Neural cell (in vitro differentiated cells): ENCODE results near the gene ZNF358. TPM values are rescaled to one million over a fixed set of nuclear protein-coding genes. Genes with fewer than 3 reads are reported as not detected.

Source experiments
- H2AFZ ChIP-seq: fragments of 200-600, 300-800 bp; sonication (generic), shearing (Covaris generic); 2 replicates; pipeline ENCODE4 v1.6.0; 2014; ENCODE audit warnings: low read depth, mild to moderate bottlenecking, antibody characterized with exemption, low read length, moderate library complexity
- H3F3A ChIP-seq: fragments of 200-600 bp; shearing (Covaris generic); 2 replicates; pipeline ENCODE4 v1.6.1; 2016; ENCODE audit warnings: mild to moderate bottlenecking, moderate library complexity, mixed read lengths, antibody characterized with exemption, low read length; ENCODE audit not compliant: insufficient read depth, poor library complexity, severe bottlenecking
- H3K27ac ChIP-seq: fragments of 200-600, 300-800 bp; sonication (generic), shearing (Covaris generic); 2 replicates; pipeline ENCODE4 v1.5.1; 2014; ENCODE audit warnings: mild to moderate bottlenecking, low read length, moderate library complexity
- H3K27me3 ChIP-seq: fragments of 300-800, 200-600 bp; sonication (generic), shearing (Covaris generic); 2 replicates; pipeline ENCODE4 v1.6.0; 2014; ENCODE audit warnings: mild to moderate bottlenecking, low read depth, low read length, moderate library complexity; ENCODE audit not compliant: insufficient read depth
- H3K36me3 ChIP-seq: fragments of 300-800, 200-600 bp; sonication (generic), shearing (Covaris generic); 2 replicates; pipeline ENCODE4 v1.5.1; 2014; ENCODE audit warnings: mild to moderate bottlenecking, antibody characterized with exemption, low read length, moderate library complexity; ENCODE audit not compliant: insufficient read depth
- H3K4me2 ChIP-seq: fragments of 300-800, 200-600 bp; sonication (generic), shearing (Covaris generic); 2 replicates; pipeline ENCODE4 v1.6.0; 2014; ENCODE audit warnings: mild to moderate bottlenecking, low read length
- H3K4me3 ChIP-seq: fragments of 300-800, 200-600 bp; sonication (generic), shearing (Covaris generic); 2 replicates; pipeline ENCODE4 v1.5.1; 2014; ENCODE audit warnings: mild to moderate bottlenecking, low read length, moderate library complexity
- H3K79me2 ChIP-seq: fragments of 200-600 bp; shearing (Covaris generic); replicated peaks from 2 replicates; pipeline ENCODE4 v1.6.0; 2014; ENCODE audit warnings: mild to moderate bottlenecking, low read length, moderate library complexity; ENCODE audit not compliant: insufficient read depth
- H3K9ac ChIP-seq: fragments of 300-800, 200-600 bp; sonication (generic), shearing (Covaris generic); 2 replicates; pipeline ENCODE4 v1.6.1; 2016; ENCODE audit warnings: mild to moderate bottlenecking, low read length, mixed read lengths
- H3K9me2 ChIP-seq: fragments of 200-600 bp; shearing (Covaris generic); 2 replicates; pipeline ENCODE4 v1.6.1; 2016; ENCODE audit warnings: mild to moderate bottlenecking, low read length, mixed read lengths; ENCODE audit not compliant: insufficient read depth
- H3K9me3 ChIP-seq: fragments of 200-600, 300-800 bp; sonication (generic), shearing (Covaris generic); 2 replicates; pipeline ENCODE4 v1.6.1; 2016; ENCODE audit warnings: mild to moderate bottlenecking, mixed run types, low read length, moderate library complexity, mixed read lengths
- H4K20me1 ChIP-seq: fragments of 200-600 bp; shearing (Covaris generic); 2 replicates; pipeline ENCODE4 v1.6.1; 2016; ENCODE audit warnings: mild to moderate bottlenecking, mixed run types; ENCODE audit not compliant: insufficient read depth
- EP300 ChIP-seq: fragments of 450-650 bp; conservative IDR thresholded peaks from 2 replicates; pipeline ENCODE4 v1.6.1; 2014; ENCODE audit warnings: antibody characterized with exemption, mild to moderate bottlenecking, moderate library complexity; ENCODE audit not compliant: poor library complexity, severe bottlenecking
- EZH2 ChIP-seq: fragments of 200-600, 300-800 bp; shearing (Covaris generic), sonication (generic); IDR thresholded peaks from 2 replicates; pipeline ENCODE4 v1.6.1; 2014; ENCODE audit warnings: antibody characterized with exemption, low read length, borderline replicate concordance, mild to moderate bottlenecking; ENCODE audit not compliant: insufficient read depth, poor library complexity, severe bottlenecking
- MXI1 ChIP-seq: fragments of 450-650 bp; conservative IDR thresholded peaks from 2 replicates; pipeline ENCODE4 v1.6.1; 2014; ENCODE audit warnings: antibody characterized with exemption, mild to moderate bottlenecking; ENCODE audit not compliant: poor library complexity, severe bottlenecking
- POLR2AphosphoS5 ChIP-seq: IDR thresholded peaks from 2 replicates; pipeline ENCODE4 v1.6.1; 2012
- RAD21 ChIP-seq: fragments of 450-650 bp; conservative IDR thresholded peaks from 2 replicates; pipeline ENCODE4 v1.6.1; 2014; ENCODE audit warnings: antibody characterized with exemption, mild to moderate bottlenecking, moderate library complexity
- SMC3 ChIP-seq: fragments of 450-650 bp; conservative IDR thresholded peaks from 2 replicates; pipeline ENCODE4 v1.6.1; 2014; ENCODE audit warnings: antibody characterized with exemption, mild to moderate bottlenecking, moderate library complexity; ENCODE audit not compliant: poor library complexity
- TAF1 ChIP-seq: IDR thresholded peaks from 2 replicates; pipeline ENCODE4 v1.6.1; 2012; ENCODE audit warnings: low read depth
- polyA plus RNA-seq: library from polyadenylated mRNA; depleted of rRNA; stranded (reverse); fragments of >200 nt; gene quantifications from 2 replicates; pipeline ENCODE4 v1.2.3, GENCODE V29; 2014
- TF ChIP-seq, protein P1 (sequence below): fragments of 450-650 bp; IDR thresholded peaks from 2 replicates; pipeline ENCODE4 v1.5.1; 2014; ENCODE audit warnings: antibody characterized with exemption, mild to moderate bottlenecking, moderate library complexity; ENCODE audit not compliant: poor library complexity, severe bottlenecking
- TF ChIP-seq, protein P2 (sequence below): IDR thresholded peaks from 2 replicates; pipeline ENCODE4 v1.6.1; 2012; ENCODE audit warnings: borderline replicate concordance

Gene ZNF358
- polyA plus RNA-seq, 1 donor from 2014 or later = 22.0 TPM

DNA sequence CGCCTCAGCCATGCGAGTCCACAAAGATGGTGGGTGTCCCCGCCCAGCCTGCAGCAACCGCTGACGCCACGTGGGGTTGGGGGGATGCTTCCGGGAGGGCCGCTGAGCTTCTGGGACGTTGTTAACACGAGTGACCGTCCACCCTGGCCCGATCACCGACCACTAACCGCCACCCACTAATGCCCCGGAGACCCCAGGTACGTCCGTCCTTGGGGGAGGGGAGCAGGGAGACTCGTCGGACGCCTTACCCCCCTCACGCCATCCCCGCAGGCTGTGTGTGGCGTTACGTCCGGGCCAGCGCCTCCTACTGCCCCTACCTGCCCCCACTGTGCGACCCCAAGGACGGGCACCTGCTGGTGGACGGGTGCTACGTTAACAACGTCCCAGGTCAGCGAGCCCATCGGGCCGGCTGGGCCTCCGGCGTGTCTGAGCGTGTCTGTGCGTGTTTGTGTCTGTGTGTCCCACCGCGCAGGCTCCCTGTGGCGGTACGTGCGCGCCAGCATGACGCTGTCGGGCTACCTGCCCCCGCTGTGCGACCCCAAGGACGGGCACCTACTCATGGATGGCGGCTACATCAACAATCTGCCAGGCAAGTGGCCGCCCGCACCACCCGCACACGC lies 40.9 kb downstream of the ZNF358 start:
- TF ChIP-seq EZH2 (no peak), POLR2AphosphoS5 (no peak), TAF1 (no peak), MXI1 (no peak), EP300 (no peak), RAD21 (no peak), SMC3 (no peak)
- TF ChIP-seq, protein P1, sequence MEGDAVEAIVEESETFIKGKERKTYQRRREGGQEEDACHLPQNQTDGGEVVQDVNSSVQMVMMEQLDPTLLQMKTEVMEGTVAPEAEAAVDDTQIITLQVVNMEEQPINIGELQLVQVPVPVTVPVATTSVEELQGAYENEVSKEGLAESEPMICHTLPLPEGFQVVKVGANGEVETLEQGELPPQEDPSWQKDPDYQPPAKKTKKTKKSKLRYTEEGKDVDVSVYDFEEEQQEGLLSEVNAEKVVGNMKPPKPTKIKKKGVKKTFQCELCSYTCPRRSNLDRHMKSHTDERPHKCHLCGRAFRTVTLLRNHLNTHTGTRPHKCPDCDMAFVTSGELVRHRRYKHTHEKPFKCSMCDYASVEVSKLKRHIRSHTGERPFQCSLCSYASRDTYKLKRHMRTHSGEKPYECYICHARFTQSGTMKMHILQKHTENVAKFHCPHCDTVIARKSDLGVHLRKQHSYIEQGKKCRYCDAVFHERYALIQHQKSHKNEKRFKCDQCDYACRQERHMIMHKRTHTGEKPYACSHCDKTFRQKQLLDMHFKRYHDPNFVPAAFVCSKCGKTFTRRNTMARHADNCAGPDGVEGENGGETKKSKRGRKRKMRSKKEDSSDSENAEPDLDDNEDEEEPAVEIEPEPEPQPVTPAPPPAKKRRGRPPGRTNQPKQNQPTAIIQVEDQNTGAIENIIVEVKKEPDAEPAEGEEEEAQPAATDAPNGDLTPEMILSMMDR = no peak
- TF ChIP-seq, protein P2, sequence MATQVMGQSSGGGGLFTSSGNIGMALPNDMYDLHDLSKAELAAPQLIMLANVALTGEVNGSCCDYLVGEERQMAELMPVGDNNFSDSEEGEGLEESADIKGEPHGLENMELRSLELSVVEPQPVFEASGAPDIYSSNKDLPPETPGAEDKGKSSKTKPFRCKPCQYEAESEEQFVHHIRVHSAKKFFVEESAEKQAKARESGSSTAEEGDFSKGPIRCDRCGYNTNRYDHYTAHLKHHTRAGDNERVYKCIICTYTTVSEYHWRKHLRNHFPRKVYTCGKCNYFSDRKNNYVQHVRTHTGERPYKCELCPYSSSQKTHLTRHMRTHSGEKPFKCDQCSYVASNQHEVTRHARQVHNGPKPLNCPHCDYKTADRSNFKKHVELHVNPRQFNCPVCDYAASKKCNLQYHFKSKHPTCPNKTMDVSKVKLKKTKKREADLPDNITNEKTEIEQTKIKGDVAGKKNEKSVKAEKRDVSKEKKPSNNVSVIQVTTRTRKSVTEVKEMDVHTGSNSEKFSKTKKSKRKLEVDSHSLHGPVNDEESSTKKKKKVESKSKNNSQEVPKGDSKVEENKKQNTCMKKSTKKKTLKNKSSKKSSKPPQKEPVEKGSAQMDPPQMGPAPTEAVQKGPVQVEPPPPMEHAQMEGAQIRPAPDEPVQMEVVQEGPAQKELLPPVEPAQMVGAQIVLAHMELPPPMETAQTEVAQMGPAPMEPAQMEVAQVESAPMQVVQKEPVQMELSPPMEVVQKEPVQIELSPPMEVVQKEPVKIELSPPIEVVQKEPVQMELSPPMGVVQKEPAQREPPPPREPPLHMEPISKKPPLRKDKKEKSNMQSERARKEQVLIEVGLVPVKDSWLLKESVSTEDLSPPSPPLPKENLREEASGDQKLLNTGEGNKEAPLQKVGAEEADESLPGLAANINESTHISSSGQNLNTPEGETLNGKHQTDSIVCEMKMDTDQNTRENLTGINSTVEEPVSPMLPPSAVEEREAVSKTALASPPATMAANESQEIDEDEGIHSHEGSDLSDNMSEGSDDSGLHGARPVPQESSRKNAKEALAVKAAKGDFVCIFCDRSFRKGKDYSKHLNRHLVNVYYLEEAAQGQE = no peak
- H3F3A ChIP-seq = no peaks in the 10 kb centered on the region
- H3K36me3 ChIP-seq = peaks cover 6% of the 10 kb centered on the region
- H3K9ac ChIP-seq = no peak overlapping the region
- H3K4me2 ChIP-seq = no peak overlapping the region
- no peaks in the 10 kb centered on the region for H4K20me1 ChIP-seq
- no peak overlapping the region for H3K27ac ChIP-seq
- H3K79me2 ChIP-seq = no peaks in the 10 kb centered on the region
- no peaks in the 10 kb centered on the region for H3K9me2 ChIP-seq
- H3K9me3 ChIP-seq = no peaks in the 10 kb centered on the region
- no peak overlapping the region for H3K4me3 ChIP-seq
- H3K27me3 ChIP-seq = no peaks in the 10 kb centered on the region
- H2AFZ ChIP-seq = no peak overlapping the region

DNA sequence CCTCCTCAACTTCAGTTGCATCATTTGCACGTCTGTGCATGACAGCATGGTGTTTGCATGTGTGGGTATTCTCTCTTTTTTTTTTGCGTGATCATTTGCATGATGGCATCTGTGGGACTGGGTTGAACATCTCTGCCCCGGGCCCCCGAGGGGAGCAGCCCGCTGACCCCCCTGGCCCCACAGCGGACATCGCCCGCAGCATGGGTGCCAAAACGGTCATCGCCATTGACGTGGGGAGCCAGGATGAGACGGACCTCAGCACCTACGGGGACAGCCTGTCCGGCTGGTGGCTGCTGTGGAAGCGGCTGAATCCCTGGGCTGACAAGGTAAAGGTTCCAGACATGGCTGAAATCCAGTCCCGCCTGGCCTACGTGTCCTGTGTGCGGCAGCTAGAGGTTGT lies 42.8 kb downstream of the ZNF358 start:
- Histone ChIP-seq H3K9ac (no peak overlapping the region), H3K4me3 (no peak overlapping the region), H3K79me2 (no peaks in the 10 kb centered on the region), H3K36me3 (peaks cover 6% of the 10 kb centered on the region), H2AFZ (no peak overlapping the region), H3K27ac (no peak overlapping the region), H3K9me3 (no peaks in the 10 kb centered on the region), H3K27me3 (no peaks in the 10 kb centered on the region), H3F3A (no peaks in the 10 kb centered on the region), H4K20me1 (no peaks in the 10 kb centered on the region), H3K9me2 (no peaks in the 10 kb centered on the region), H3K4me2 (no peak overlapping the region)
- no peak for TF ChIP-seq SMC3
- no peak for TF ChIP-seq EP300
- no peak for TF ChIP-seq MXI1
- no peak for TF ChIP-seq TAF1
- TF ChIP-seq, protein P1 = no peak
- no peak for TF ChIP-seq POLR2AphosphoS5
- TF ChIP-seq EZH2 = no peak
- TF ChIP-seq, protein P2 = no peak
- no peak for TF ChIP-seq RAD21
